Right hindlimb (tissue), 1 donor: ENCODE data around the gene NECAB2.

Experiments used
- DNase-seq: peaks from one replicate; pipeline ENCODE4 v3.0.0-alpha.2; 2018

The NECAB2 gene

GRCh38 chr16:83967838-83968305 lies at the start of gene NECAB2:
NECAB2 (plus strand) TSS chr16:83968244; CDS start chr16:83968649, 405 bp downstream.
- DNase-seq, result peak; percentile 55

DNA sequence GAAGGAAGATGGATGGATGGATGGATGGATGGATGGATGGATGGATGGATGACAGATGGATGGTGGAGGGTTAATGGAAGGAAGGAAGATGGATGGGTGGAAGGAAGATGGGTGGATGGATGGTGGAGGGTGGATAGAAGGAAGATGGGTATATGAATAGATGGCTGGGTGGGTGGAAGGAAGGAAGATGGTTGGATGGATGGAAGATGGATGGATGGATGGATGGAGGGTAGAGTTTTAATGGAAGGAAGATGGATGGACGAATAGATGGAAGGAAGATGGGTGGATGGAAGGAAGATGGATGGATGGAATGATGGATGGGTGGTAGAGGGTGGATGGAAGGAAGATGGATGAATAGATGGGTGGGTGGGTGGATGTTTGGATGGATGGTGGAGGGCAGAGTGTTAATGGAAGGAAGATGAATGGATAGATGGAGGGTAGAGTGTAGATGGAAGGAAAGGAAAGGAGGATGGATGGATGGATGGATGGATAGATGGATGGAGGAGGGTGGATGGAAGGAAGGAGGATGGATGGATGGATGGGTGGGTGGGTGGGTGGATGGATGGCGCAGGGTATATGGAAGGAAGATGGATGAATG lies 47.1 kb upstream of the NECAB2 start:
- no peak for DNase-seq

GRCh38 chr16:83923581-83924365 lies 44.3 kb upstream of the NECAB2 start:
- no peak for DNase-seq

DNA sequence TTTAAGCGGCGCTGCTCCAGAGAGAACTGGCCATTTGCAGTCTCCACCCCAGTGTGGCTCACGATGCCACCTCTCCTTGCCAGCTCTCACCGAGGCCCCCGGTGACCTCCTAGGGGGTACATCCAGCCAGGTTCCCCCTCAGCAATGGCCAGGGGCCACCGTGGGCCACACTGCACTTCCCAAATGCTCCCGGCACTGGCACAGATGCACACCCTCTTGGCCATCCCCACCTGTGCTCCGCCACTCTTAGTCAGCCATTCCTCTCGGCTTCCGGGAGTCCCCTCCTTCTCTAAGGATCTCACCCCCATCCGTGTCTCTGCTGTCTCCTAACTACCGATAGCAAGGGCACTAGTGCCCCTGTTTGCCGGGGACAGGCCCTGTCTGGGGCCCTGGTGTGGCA lies 43.4 kb upstream of the NECAB2 start:
- no peak for DNase-seq

DNA sequence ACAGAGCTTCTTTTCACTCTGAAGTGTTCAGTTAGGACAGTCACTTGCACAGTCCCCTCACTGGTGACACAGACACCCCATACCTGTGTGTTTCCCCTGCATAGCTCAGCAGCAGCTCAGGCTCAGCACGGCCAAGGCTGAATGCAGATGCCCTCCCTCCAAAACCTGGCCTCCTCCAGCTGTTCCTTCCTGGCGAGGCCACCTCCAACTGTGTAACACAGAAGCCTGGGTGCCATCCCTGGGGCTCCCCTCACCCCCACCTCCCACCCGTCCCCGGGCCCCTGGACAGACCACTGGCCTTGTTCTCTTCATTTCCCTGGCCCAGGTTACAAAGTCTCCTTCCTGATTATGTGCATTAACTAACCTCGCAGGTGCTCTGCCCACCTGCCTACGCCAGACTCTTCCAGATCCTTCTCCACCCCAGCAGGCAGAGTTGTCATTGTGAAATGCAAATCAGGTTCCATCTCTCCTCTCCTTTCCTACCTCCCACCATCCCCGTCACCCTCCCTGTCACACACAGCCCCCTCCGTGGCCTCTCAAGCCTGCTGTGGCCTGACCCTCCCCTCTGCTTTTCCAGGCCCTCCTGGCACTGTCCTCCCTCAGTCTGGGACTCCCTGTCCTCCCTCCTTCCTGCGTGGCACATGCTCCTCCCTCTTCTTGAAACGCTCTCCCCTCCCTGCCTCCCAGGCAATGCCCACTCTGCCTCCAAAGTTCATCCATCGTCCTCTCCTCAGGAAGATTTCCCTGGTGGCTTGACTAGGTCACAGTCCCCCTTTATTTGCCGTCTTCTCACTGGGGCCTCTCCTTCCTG lies 42.7 kb upstream of the NECAB2 start:
- DNase-seq, result no peak

- no peak for DNase-seq
Observed at GRCh38 chr16:83925957-83926725, 41.9 kb upstream of the NECAB2 start.

GRCh38 chr16:83926726-83927397 lies 41.2 kb upstream of the NECAB2 start:
- DNase-seq, result peak; percentile 74

DNA sequence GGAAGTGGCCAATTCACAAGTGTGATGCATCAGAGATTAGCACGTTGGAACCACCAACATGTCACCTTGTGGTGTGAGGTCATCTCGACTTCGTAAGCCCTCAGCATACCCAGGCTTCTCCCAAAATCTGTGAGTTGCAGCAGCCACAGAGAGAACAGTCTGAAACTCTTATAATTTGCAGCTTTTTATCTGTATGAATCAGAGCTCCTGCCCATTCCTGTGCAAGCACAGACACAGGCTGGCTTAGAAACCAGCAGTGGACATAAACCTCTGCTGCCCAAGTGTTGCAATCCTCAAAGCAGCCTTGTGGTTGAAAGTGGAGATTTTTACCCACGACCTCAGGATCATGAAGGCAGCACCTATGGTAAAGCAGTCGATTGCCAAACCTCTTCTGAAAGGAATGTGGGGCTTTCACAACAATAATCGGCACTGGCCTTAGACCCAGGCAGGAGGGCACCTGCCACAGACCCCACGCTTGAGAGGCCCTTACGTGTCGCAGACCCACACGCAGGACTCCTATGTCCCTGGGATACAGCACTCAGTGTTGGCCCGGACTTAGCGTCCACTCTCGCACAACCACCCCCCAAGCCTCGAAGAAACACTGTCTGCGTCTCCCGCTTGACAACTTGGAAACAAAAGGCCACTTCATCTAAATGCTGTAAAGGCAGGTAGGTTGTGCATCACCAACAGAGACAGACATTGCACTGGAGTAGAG lies 39.5 kb upstream of the NECAB2 start:
- no peak for DNase-seq

GRCh38 chr16:83929811-83930555 lies 38.1 kb upstream of the NECAB2 start:
- DNase-seq, result no peak

DNA sequence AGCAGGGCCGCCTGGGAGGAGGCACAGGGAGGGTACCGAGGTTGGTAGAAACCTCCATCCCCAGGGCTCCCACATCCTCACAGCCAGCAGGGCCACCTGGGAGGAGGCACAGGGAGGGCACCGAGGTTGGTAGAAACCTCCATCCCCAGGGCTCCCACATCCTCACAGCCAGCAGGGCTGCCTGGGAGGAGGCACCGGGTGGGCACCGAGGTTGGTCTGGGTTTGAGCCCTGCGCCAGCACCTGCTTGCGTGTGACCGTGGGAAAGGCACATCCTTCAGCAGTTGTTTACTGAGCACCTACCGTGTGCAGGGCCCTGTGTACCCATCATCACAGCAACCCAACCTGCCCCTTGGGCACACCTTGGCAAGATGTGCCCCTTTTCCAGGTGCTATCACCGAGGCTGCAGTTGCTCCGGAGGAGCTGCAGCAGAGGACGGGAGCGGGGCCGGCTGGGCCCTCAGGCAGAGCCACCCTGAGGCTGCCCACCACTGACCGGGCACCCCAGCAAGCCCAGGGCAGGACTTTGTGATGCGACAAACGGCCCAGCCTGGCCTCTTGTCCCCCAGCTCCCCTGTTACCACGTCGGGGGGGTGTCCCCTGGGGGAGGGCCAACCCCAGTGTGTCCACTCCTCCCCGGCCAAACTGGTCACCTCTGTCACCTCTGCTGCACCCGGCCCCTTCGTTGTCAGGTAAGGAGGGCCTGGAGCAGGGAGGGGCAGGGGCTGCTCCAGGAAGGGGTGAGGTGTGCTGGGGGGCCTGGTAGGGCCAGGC lies 37.1 kb upstream of the NECAB2 start:
- DNase-seq, result no peak

GRCh38 chr16:83931556-83931955 lies 36.5 kb upstream of the NECAB2 start:
- no peak for DNase-seq

GRCh38 chr16:83932304-83932703 lies 35.7 kb upstream of the NECAB2 start:
- DNase-seq, result no peak

DNA sequence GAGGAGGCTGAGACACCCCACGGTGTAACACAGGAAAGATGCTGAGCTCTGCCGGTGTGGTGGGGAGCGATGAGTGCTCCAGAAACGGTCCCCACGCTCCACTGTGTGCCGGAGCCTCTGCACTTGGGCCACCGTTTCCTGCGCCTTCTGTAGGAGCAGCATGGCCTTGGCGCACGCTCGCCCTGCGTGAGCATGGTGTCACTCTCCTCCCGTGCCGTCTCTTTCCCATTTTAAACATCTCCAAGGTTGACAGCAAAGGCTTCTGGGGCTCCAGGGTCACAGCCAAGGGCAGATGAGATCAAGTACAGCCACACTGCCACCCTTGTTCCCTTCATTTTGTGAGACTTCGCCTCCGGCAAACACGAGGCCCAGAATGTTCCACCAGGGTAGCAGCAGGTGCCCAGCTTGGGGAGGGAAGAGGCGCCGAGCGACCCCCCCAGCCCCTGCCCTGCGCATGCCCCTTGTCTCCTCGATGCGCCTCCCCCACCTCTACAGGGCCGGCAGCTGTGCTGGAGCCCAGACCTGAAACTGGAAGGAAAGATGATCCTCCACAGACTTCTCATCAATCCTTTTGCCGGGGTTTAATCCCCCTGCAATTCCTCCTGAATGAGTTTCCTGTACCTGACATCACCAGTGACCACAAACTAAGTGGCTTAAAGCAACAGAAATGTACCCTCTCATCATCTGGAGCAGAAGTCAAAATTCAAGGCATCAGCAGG lies 34.9 kb upstream of the NECAB2 start:
- no peak for DNase-seq

GRCh38 chr16:83933885-83934683 lies 34.0 kb upstream of the NECAB2 start:
- no peak for DNase-seq

DNA sequence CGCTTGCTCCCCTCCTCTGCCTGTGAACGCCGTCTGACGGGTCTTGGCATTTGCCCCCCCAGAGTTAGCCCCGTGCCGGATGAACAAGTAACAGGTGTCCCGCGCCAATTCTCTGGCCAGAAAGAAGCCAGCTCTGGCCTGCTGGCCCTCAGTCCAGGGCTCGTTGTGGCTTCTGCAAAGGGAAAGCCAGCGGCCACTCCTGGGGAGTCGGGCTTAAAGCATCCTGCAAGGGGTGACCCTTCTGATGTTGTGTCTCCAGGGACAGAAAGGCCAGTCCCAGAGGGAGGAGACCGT lies 33.4 kb upstream of the NECAB2 start:
- no peak for DNase-seq

DNA sequence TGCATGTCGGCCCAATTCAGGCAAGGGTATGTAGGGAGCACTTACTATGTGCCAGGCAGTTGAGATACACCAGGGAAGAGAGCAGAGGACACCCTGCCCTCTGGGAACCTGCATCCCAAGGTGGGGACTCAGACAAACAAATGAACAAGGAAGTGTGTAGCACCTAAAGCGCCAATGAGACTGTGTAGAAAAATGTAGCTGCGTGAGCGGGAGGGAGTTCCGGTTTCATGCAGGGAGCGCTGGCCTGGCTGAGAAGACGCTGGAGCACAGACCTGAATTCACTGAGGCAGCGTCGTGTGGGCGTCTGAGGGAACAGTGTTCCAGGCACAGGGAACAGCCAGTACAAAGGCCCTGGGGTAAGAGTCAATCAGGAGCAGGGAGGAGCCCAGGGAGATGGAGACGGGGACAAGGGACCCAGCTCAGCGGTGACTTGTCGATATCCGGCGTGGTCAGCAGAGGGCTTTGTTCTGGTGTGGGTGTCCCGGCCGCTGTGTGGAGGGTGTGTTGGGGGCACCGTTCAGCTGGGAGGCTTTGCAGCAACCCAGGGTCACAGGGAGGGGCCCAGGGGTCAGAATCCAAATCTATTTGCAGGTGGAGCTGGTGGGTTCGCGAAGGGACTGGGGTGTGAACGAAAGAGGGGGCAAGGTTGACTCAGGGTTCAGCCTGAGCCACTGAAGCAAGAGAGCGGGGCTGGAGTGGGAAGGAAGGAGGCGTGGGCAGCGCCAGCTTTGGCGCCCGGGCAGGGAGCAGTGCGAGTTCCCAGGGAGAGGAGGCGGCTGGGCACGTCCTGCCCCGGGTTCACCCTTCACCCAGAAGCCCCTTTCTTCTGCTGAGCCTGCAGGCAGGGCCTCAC lies 32.8 kb upstream of the NECAB2 start:
- DNase-seq, result no peak

DNA sequence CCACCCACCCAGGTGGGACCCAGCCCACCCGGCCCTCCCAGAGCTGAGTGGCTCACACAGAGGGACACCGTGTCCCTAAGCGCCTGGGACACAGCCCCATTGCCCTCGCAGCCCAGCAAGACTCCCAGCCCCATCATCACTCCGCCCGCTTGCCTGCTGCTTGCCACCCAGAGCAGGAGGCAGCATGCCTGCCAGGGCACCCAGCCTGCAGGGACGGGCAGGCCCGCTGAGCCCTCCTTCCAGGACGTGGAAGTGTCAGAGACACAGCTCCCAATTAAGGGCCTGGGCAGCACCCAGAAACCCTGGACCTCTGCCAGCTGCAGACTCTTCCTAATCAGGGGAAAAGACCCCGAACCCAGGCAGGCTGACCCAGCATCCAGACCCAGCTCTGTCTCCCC lies 32.2 kb upstream of the NECAB2 start:
- no peak for DNase-seq
